GM20000 (cell line): ENCODE results near the gene PRSS22.

Experiments
- DNase-seq: peaks from one replicate; pipeline ENCODE4 v3.0.0; 2012; ENCODE audit warnings: low spot score
- CTCF ChIP-seq: IDR thresholded peaks from 2 replicates; pipeline ENCODE4 v1.5.1; 2012; ENCODE audit warnings: mild to moderate bottlenecking, control low read depth; ENCODE audit errors: extremely low read depth, missing control alignments

Gene PRSS22

GRCh38 chr16:2816751-2817339 lies 41.1 kb downstream of the PRSS22 start, which contains the start of gene PRSS21:
Gene PRSS21 (plus strand): TSS chr16:2817237. CDS start chr16:2817269, 32 bp downstream.
- DNase-seq = no peak
- no peak for TF ChIP-seq CTCF

GRCh38 chr16:2815299-2815771 lies 42.6 kb downstream of the PRSS22 start:
- no peak for TF ChIP-seq CTCF
- DNase-seq = no peak

- no peak for TF ChIP-seq CTCF
- DNase-seq = no peak
These were observed 43.2 kb downstream of the PRSS22 start for GRCh38 chr16:2814551-2815298.

- no peak for TF ChIP-seq CTCF
- DNase-seq = no peak
These were observed 44.2 kb downstream of the PRSS22 start for GRCh38 chr16:2813771-2814221.

GRCh38 chr16:2811703-2812471 lies 46.1 kb downstream of the PRSS22 start:
- TF ChIP-seq CTCF = no peak
- no peak for DNase-seq

- DNase-seq = no peak
- TF ChIP-seq CTCF = no peak
These were observed 47.3 kb downstream of the PRSS22 start for GRCh38 chr16:2810651-2811050.
